ENCODE data around the gene AAGAB.

DNA sequence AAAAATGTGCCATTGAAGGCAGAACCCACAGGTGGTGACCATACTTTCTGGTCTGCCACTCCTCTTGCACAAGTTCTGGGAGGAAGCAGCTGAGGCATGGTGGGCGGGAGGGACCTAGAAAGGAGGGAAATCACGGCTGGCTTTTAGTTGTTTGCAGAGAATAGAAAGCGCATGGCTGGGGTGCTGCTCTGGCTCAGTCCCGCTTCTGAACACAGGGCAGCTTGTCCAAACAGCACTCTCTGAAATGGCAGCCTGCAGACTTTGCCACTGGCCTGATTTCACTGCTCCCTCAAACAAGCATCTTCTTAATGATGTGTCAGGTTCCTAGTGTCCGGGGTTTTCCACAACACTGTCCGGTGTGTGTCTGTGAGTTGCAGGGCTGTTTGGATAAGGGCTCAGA is 76.7 kb downstream of the AAGAB start:
- no peak for TF ChIP-seq CTCF (IDR thresholded peaks at IDR 0.05)
- no peak for TF ChIP-seq POLR2AphosphoS5 (IDR thresholded peaks at IDR 0.05)
- no peak for TF ChIP-seq POLR2A (IDR thresholded peaks at IDR 0.05)
- TF ChIP-seq EP300 (IDR thresholded peaks at IDR 0.05): no peak

All from gastroesophageal sphincter (tissue), 3 donors.